ENCODE results near the gene BACE1.

DNA sequence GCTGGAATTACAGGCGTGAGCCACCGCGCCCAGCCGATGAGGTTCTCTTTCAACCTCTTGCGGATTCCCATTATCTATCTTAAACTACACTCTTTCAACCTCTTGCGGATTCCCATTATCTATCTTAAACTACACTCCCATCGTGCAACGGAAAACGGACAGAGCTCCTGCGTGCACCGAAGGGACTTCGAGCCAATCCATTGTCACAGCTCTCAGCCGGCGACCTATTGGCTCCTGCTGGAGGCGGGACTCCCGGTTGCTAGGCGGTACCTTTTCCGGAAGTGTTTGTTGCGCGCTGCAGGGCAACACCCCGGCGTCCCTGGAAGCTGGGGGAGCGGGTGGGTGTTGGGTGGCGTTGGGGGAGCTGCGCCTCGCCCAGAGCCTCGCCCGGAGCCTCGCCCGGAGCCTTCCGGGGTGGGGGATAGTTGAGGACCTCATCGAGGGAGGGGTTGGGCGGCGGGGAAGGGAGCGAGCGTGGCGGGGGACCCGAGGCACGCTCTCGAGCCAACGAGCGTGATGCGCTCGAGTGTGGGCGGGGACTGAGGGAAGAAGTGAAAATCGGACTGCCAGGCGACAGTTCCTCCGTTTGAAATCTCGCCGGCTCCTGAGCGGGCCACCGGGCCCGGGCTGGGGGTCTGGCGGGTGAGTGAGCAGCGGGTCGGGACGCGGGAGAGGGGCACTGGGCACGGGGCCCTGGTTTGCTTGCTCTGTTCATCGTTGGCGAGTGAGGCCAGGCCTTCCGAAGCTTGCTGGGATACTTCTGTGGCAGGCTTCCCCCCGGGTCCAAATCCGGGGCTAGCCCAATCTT lies 11.7 kb upstream of the BACE1 start, which contains the start of gene CEP164:
- TF ChIP-seq, protein P1, sequence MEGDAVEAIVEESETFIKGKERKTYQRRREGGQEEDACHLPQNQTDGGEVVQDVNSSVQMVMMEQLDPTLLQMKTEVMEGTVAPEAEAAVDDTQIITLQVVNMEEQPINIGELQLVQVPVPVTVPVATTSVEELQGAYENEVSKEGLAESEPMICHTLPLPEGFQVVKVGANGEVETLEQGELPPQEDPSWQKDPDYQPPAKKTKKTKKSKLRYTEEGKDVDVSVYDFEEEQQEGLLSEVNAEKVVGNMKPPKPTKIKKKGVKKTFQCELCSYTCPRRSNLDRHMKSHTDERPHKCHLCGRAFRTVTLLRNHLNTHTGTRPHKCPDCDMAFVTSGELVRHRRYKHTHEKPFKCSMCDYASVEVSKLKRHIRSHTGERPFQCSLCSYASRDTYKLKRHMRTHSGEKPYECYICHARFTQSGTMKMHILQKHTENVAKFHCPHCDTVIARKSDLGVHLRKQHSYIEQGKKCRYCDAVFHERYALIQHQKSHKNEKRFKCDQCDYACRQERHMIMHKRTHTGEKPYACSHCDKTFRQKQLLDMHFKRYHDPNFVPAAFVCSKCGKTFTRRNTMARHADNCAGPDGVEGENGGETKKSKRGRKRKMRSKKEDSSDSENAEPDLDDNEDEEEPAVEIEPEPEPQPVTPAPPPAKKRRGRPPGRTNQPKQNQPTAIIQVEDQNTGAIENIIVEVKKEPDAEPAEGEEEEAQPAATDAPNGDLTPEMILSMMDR (IDR thresholded peaks at IDR 0.05): no peak
- no peak for TF ChIP-seq ZFX (IDR thresholded peaks at IDR 0.05; ENCODE audit: borderline replicate concordance)
